Measurements from ENCODE around the gene SLC30A2.

GRCh38 chr1:26025517-26025916, 20.4 kb downstream of the SLC30A2 start:
- TF ChIP-seq, protein P1, sequence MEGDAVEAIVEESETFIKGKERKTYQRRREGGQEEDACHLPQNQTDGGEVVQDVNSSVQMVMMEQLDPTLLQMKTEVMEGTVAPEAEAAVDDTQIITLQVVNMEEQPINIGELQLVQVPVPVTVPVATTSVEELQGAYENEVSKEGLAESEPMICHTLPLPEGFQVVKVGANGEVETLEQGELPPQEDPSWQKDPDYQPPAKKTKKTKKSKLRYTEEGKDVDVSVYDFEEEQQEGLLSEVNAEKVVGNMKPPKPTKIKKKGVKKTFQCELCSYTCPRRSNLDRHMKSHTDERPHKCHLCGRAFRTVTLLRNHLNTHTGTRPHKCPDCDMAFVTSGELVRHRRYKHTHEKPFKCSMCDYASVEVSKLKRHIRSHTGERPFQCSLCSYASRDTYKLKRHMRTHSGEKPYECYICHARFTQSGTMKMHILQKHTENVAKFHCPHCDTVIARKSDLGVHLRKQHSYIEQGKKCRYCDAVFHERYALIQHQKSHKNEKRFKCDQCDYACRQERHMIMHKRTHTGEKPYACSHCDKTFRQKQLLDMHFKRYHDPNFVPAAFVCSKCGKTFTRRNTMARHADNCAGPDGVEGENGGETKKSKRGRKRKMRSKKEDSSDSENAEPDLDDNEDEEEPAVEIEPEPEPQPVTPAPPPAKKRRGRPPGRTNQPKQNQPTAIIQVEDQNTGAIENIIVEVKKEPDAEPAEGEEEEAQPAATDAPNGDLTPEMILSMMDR (IDR thresholded peaks at IDR 0.05; ENCODE audit: low read length), result no peak
- no peak for TF ChIP-seq EZH2 (IDR thresholded peaks at IDR 0.05; ENCODE audit: borderline replicate concordance, low read length)

Data from OCI-LY1 (cell line).